Endothelial cell of umbilical vein (primary cell): ENCODE results near the gene LAMC2. TPM values are rescaled to one million over a fixed set of nuclear protein-coding genes. Genes with fewer than 3 reads are reported as not detected.

ENCODE experiments used
- BruUV-seq: library from RNA; stranded (reverse); fragments of 400-500 nt; replicated peaks from 2 replicates; lab custom pipeline; 2021; lab: Mats Ljungman, UMichigan
- CTCF ChIA-PET: fragments of 300-600, 350-600 bp; sonication (Branson Sonifier 250); formaldehyde crosslinking; loops from one replicate; lab custom pipeline; 2021; ENCODE audit warnings: antibody characterized with exemption, inconsistent platforms; lab: Charles Lee
- POLR2A ChIA-PET: fragments of 300-600, 350-600 bp; sonication (Branson Sonifier 250); formaldehyde crosslinking; loops from one replicate; lab custom pipeline; 2021; ENCODE audit warnings: antibody characterized with exemption, inconsistent platforms; lab: Charles Lee
- DNase-seq: peaks from one replicate; pipeline ENCODE4 v3.0.0-alpha.2; 2011; ENCODE audit warnings: low read depth, low spot score
- FAIRE-seq: peaks from 2 replicates; lab custom pipeline; 2011; peaks lifted over from hg19 to GRCh38; lab: Jason Lieb, UNC
- H2AFZ ChIP-seq: 2 replicates; pipeline ENCODE4 v1.6.0; 2012; ENCODE audit warnings: low read depth, low read length, control low read depth, inconsistent platforms
- H3K27ac ChIP-seq: 2 replicates; pipeline ENCODE4 v1.5.1; 2011; ENCODE audit warnings: low read depth, mild to moderate bottlenecking, control low read depth, low read length, moderate library complexity; ENCODE audit not compliant: insufficient read depth
- H3K27me3 ChIP-seq, 2 experiments: 2 replicates each; pipeline versions ENCODE4 v1.6.0 to v1.6.1; 2011; ENCODE audit warnings: low read length in 2 of 2, mixed read lengths in 1 of 2; ENCODE audit not compliant: control insufficient read depth in 2 of 2, insufficient read depth in 2 of 2
- H3K36me3 ChIP-seq, 2 experiments: 2 replicates in 1 of 2; 3 replicates in 1 of 2; pipeline ENCODE4 v1.5.1; 2011; ENCODE audit warnings: low read length in 2 of 2, mild to moderate bottlenecking in 1 of 2, moderate library complexity in 1 of 2; ENCODE audit not compliant: control insufficient read depth in 2 of 2, insufficient read depth in 2 of 2; ENCODE audit errors: extremely low read depth in 1 of 2
- H3K4me1 ChIP-seq: 3 replicates; pipeline ENCODE4 v1.5.1; 2011; ENCODE audit warnings: mild to moderate bottlenecking, low read length; ENCODE audit not compliant: control insufficient read depth, insufficient read depth; ENCODE audit errors: extremely low read depth
- H3K4me2 ChIP-seq: 2 replicates; pipeline ENCODE4 v1.6.1; 2011; ENCODE audit warnings: low read length, control low read depth, mixed read lengths; ENCODE audit not compliant: insufficient read depth
- H3K4me3 ChIP-seq, 3 experiments: fragments of 200-600 bp in 1 of 3; sonication (generic), shearing (Covaris generic) in 1 of 3; replicated peaks in 1 of 3; 2 replicates each; pipeline ENCODE4 v1.5.1; 2011 to 2016; ENCODE audit warnings: control low read depth in 3 of 3, low read length in 3 of 3, mild to moderate bottlenecking in 2 of 3, inconsistent platforms in 1 of 3, low read depth in 1 of 3, moderate library complexity in 1 of 3; ENCODE audit not compliant: insufficient read depth in 1 of 3
- H3K79me2 ChIP-seq: 2 replicates; pipeline ENCODE4 v1.6.0; 2012; ENCODE audit warnings: low read length, inconsistent platforms; ENCODE audit not compliant: control insufficient read depth, insufficient read depth
- H3K9ac ChIP-seq: replicated peaks from 2 replicates; pipeline ENCODE3; 2011; ENCODE audit warnings: low read length, control low read depth; ENCODE audit not compliant: insufficient read depth; ENCODE audit errors: extremely low read depth
- H3K9me1 ChIP-seq: replicated peaks from 3 replicates; pipeline ENCODE4 v1.6.0; 2011; ENCODE audit warnings: mild to moderate bottlenecking, low read length; ENCODE audit not compliant: control insufficient read depth, insufficient read depth; ENCODE audit errors: extremely low read depth
- H3K9me3 ChIP-seq: replicated peaks from 2 replicates; pipeline ENCODE4 v1.5.1; 2012; ENCODE audit warnings: low read length, inconsistent platforms; ENCODE audit not compliant: control insufficient read depth, insufficient read depth
- H4K20me1 ChIP-seq: replicated peaks from 2 replicates; pipeline ENCODE3; 2011; ENCODE audit warnings: mild to moderate bottlenecking, low read length; ENCODE audit not compliant: control insufficient read depth, insufficient read depth; ENCODE audit errors: extremely low read depth
- CTCF ChIP-seq, 2 donors: IDR thresholded peaks; 1 replicate in 1 of 2; 2 replicates in 1 of 2; pipeline ENCODE4 v1.5.1; 2011; ENCODE audit warnings: low read length in 2 of 2, mild to moderate bottlenecking in 2 of 2, moderate library complexity in 2 of 2, control low read depth in 1 of 2, inconsistent platforms in 1 of 2, low read depth in 1 of 2; ENCODE audit not compliant: insufficient read depth in 1 of 2; ENCODE audit errors: extremely low read depth in 1 of 2
- EZH2 ChIP-seq: IDR thresholded peaks from 2 replicates; pipeline ENCODE4 v1.6.1; 2012; ENCODE audit warnings: borderline replicate concordance, low read depth, mild to moderate bottlenecking, moderate library complexity, low read length, inconsistent platforms; ENCODE audit not compliant: severe bottlenecking
- FOS ChIP-seq: IDR thresholded peaks from 2 replicates; pipeline ENCODE4 v1.6.1; 2011; ENCODE audit warnings: mild to moderate bottlenecking, low read length, moderate library complexity, borderline replicate concordance; ENCODE audit not compliant: insufficient read depth
- GATA2 ChIP-seq: IDR thresholded peaks from 2 replicates; pipeline ENCODE4 v1.7.0; 2011; ENCODE audit warnings: low read depth, mild to moderate bottlenecking, moderate library complexity, mixed read lengths, low read length; ENCODE audit not compliant: insufficient read length, insufficient read depth
- JUN ChIP-seq: IDR thresholded peaks from 2 replicates; pipeline ENCODE4 v1.6.1; 2011; ENCODE audit warnings: borderline replicate concordance, low read depth; ENCODE audit not compliant: insufficient read length, insufficient read depth
- MAX ChIP-seq: IDR thresholded peaks from 2 replicates; pipeline ENCODE4 v1.6.1; 2011; ENCODE audit not compliant: insufficient read depth, insufficient read length
- MYC ChIP-seq: IDR thresholded peaks from one replicate; pipeline ENCODE4 v1.6.1; 2011; ENCODE audit warnings: mild to moderate bottlenecking, low read depth, low read length
- POLR2A ChIP-seq: IDR thresholded peaks from 2 replicates; pipeline ENCODE4 v1.6.1; 2012; ENCODE audit warnings: low read depth, mild to moderate bottlenecking, control low read depth, low read length
- POLR2AphosphoS5 ChIP-seq: IDR thresholded peaks from 2 replicates; pipeline ENCODE4 v1.6.1; 2012; ENCODE audit warnings: low read depth, mild to moderate bottlenecking, control low read depth, low read length, moderate library complexity; ENCODE audit not compliant: insufficient read depth
- dilution Hi-C: fragments of 300-500 bp; cut with MboI; formaldehyde crosslinking; loops from one replicate; pipeline ENCODE4 v1.15.0; 2019; ENCODE audit warnings: low sequenced_read_pairs; ENCODE audit not compliant: extremely low pct_ligation_motif_present
- intact Hi-C: fragments of 100-400 bp; cut with micrococcal nuclease; formaldehyde crosslinking; loops from one replicate; pipeline ENCODE4 v1.10.0; 2022
- polyA plus RNA-seq, 4 experiments: library from polyadenylated mRNA; depleted of rRNA in 3 of 4; stranded (reverse) in 3 of 4; unstranded in 1 of 4; fragments of >200 nt; gene quantifications; 2 replicates each; pipeline versions ENCODE4 v1.2.1 to v1.2.3, GENCODE V29; 2011 to 2012; ENCODE audit warnings: missing spikeins in 1 of 4
- total RNA-seq: library from RNA; stranded (reverse); gene quantifications from 2 replicates; pipeline ENCODE4 v1.2.3, GENCODE V29; 2021

The LAMC2 gene
- total and polyA plus RNA-seq, 2 donors (not counting 3 experiments of a cell fraction or from before 2014, with no cell fraction given) = 0.23 to 0.82 TPM

GRCh38 chr1:183285746-183286145 lies 99.7 kb downstream of the LAMC2 start:
- no peak for DNase-seq
- ChIA-PET CTCF (no interaction called here), POLR2A (no interaction called here)

More at GRCh38 chr1:183285746-183286145, 99.7 kb downstream of the LAMC2 start:
- Histone ChIP-seq H4K20me1 (no peaks in the 10 kb centered on the region), H3K9ac (no peak overlapping the region), H3K4me3 (no peak overlapping the region), H3K27me3 (no peaks in the 10 kb centered on the region), H3K9me3 (no peaks in the 10 kb centered on the region), H3K4me2 (no peak overlapping the region), H3K9me1 (no peaks in the 10 kb centered on the region), H2AFZ (no peak overlapping the region), H3K79me2 (no peaks in the 10 kb centered on the region), H3K36me3 (no peaks in the 10 kb centered on the region), H3K27ac (no peak overlapping the region), H3K4me1 (no peaks in the 10 kb centered on the region)
- intact Hi-C loops = no loop called here
- no TSS peak for BruUV-seq
- no peak for TF ChIP-seq EZH2
- TF ChIP-seq POLR2AphosphoS5 = no peak
- TF ChIP-seq POLR2A = no peak
- no peak for TF ChIP-seq GATA2
- no peak for TF ChIP-seq CTCF (IDR thresholded peaks at IDR 0.05; ENCODE audit: extremely low read depth in 1 of 2, insufficient read depth in 1 of 2, low read depth in 1 of 2, low read length in 2 of 2)
- no peak for TF ChIP-seq JUN
- TF ChIP-seq FOS = no peak
- TF ChIP-seq MYC = no peak
- no peak for TF ChIP-seq MAX
- dilution Hi-C loops = no loop called here
- FAIRE-seq = no peak
